T-helper 2 cell treated with Interferon-gamma antibody and Interleukin-4, amounts not matched to agents 100 ng/mL and 5 ng/mL, for 36 hours (primary cell): ENCODE results near the gene TMEM178B. TPM values are rescaled to one million over a fixed set of nuclear protein-coding genes. Genes with fewer than 3 reads are reported as not detected.
"Not testable (repeated sequence)": the region's sequence is repeated elsewhere in the genome, so short reads cannot be mapped to it uniquely, and the experiment has no call there.

Experiments used
- intact Hi-C: fragments of 100-400 bp; cut with micrococcal nuclease; formaldehyde crosslinking; loops from one replicate; pipeline ENCODE4 v1.15.1; 2023
- total RNA-seq: library from RNA; stranded (reverse); gene quantifications from 2 replicates; pipeline ENCODE4 v1.2.3, GENCODE V29; 2022

The TMEM178B gene
- 0.43 and 0.80 TPM in 2 replicates for total RNA-seq

DNA sequence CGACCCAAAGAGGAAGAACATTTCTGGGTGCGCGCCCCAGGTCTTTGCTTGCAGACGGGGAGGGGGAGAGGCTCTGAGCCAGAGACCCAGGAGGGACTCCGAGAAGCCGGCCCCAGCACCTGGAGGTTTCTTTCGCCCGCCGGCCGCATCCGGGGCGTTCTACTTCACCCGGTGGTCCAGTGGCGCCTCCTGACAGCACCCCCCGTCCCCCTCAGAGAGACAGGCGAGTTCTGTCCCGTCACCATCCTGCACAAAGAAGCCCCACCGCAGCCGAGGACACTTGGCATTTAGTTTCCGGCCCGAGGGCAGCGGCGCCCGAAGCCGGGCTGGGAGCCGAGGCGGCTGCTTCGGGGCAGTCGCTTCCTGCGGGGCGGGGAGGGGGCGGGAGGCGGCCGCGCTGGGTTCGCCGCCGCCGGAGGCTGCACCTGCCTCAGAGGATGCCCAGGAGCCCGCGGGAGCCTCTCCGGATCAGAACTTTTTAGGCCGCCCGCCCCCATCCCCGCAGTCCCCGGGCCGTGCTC, at the start of gene TMEM178B:
TMEM178B (plus strand) TSS at position 424 of the 521 bp plus-strand sequence.
- intact Hi-C loops, result loop anchor here (2.0 to 5.0 kb wide), 3 partner anchors 61 to 459 kb away; no protein-coding TSS in a partner anchor

GRCh38 chr7:141024668-141025067, 49.2 kb upstream of the TMEM178B start:
- intact Hi-C loops, result no loop called here

DNA sequence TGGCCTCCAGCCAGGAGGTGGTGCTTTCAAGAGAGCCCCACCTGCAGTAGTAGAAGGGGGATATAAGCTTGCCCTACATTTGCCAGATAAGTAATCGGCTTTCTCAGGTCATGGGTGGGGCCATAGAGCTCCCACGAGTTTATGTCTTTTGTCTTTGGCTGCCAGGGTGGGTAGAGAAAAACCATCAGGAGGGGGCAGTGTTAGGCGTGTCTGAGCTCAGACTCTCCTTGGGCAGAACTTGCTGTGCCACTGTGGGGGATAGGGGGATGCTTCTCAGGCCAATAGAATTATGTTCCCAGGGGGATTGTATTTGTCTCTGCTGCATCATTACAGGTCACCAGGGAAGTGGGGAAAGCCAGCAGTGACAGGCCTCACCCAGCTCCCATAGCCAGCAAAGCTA, 46.8 kb upstream of the TMEM178B start:
- intact Hi-C loops, result no loop called here

DNA sequence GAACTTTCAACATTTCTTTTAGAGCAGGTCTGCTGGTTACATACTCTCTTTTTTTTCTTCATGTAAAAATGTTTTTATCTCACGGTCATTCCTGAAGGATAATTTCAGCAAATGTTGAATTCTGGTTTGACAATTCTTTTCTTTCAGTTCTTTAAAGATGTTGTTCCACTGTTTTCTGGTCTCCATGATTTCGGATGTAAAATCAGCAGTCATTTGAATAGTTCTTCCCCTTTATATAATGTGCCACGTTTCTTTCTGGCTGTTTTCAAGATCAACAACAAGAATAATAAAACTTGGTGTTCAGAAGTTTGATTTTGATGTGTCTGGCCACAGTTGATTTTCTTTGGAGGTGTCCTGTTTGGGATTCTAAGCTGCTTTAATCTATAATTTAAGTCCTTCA, 45.1 kb upstream of the TMEM178B start:
- intact Hi-C loops, result no loop called here

GRCh38 chr7:141032539-141033323, 41.1 kb upstream of the TMEM178B start:
- intact Hi-C loops, result not testable (repeated sequence)

DNA sequence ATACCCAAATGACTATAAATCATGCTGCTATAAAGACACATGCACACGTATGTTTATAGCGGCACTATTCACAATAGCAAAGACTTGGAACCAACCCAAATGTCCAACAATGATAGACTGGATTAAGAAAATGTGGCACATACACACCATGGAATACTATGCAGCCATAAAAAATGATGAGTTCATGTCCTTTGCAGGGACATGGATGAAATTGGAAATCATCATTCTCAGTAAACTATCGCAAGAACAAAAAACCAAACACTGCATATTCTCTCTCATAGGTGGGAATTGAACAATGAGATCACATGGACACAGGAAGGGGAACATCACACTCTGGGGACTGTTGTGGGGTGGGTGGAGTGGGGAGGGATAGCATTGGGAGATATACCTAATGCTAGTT, 35.8 kb upstream of the TMEM178B start:
- intact Hi-C loops, result not testable (repeated sequence)

DNA sequence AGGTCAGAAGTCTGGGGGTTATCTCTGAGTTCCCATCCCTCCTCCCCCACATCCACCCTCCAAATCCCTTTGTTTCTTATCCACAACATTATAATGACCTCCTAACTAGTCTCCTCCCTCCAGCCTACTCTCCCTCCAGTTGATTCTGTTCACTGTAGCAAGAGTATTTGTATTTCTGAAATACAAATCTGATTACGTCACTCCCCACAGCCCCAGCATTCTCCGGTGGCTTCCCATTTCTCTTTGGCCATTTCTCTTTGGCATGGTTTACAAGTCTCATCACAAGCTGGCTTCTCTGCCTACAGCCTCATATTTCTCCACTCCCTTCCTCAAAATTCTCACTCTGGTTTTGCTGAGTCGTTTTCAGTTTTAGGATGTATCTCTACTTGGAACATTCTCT, 34.5 kb upstream of the TMEM178B start:
- intact Hi-C loops, result no loop called here

DNA sequence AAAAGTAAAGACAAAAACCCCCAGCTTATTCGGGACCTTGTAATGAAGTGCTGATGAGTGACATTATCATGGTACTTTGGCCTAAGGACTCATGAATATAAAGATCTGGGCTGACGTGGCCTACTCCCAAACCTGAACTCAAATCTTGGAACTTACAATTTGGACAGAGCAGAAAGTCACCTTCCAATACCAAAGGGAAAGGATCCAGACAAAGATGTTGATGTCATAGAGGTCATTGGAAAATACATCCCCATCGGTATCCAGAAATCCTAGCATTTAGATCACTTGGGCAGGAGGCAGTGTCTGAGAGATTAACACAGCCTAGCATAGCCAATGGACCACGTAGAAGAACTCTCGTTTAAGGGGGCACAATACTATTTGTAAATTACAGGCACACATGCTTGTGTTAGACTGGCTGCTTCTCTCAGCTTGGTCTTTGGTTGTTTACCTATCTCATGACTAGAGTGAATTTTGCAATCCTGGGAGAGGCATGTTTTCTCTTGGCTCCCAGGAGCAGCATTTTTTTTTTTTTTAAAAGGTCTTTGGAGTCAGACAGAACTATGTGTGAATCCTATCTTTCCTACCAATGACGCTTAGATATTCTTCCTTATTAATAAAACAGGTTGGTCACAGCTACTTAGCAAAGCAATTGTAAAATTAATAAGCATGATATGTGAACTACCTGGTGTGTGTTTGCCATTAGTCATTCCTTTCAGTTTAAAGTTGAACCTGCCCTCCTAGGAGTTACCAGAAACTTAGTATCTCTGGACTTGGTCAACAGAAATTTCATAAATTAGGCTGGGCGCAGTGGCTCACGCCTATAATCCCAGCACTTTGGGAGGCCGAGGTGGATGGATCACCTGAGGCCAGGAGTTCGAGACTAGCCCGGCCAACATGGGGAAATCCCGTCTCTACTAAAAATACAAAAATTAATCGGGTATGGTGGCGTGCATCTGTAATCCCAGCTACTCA, 31.4 kb upstream of the TMEM178B start:
- intact Hi-C loops, result no loop called here

DNA sequence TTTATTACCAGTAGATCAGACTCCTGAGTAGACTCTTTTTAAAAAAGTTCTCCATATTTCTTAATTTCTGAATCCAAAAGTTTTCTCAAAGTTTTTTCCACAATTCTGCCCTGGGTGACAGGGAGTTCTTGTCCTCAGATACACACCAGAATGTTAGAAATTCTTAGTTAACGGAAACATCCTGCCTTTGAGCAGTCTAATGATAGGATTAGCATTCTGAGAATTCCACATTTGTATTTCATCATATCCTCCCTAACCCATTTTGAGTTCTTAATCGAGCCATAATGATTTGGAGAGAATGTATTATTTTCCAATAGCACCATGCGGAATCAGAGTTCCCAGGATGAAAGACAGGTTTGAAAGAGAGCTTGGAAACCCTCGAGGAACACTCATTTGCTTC, 30.2 kb upstream of the TMEM178B start:
- intact Hi-C loops, result no loop called here

DNA sequence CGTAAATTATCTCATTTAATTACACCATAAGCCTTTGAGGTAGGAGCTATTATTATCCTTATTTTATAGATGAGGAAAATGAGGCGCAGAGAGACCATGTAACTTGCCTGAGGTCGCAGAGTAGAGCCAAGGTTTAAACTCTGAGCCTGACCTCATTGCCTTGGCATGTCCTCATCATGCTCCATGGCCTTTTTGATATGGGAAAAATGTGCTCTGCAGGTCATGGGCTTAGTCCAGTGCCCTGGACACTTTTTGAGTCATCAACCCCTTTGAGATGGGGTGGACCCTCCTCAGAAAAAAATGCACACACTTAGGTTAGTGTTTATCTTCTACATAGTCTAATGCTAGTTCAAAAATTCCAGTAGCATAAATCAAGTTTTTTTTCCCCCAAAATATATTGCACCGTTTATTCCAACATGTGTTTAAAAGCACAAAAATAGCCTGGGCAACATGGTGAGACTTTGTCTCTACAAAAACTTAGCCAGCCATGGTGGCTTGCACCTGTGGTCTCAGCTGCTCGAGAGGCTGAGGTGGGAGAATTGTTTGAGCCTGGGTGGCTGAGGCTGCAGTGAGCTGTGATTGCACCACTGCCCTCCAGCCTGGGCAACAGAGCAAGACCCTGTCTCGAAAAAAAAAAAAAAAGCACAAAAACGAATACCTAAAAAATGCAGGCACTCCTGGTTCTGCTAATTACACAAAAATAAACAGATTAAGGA, 28.6 kb upstream of the TMEM178B start:
- intact Hi-C loops, result no loop called here

DNA sequence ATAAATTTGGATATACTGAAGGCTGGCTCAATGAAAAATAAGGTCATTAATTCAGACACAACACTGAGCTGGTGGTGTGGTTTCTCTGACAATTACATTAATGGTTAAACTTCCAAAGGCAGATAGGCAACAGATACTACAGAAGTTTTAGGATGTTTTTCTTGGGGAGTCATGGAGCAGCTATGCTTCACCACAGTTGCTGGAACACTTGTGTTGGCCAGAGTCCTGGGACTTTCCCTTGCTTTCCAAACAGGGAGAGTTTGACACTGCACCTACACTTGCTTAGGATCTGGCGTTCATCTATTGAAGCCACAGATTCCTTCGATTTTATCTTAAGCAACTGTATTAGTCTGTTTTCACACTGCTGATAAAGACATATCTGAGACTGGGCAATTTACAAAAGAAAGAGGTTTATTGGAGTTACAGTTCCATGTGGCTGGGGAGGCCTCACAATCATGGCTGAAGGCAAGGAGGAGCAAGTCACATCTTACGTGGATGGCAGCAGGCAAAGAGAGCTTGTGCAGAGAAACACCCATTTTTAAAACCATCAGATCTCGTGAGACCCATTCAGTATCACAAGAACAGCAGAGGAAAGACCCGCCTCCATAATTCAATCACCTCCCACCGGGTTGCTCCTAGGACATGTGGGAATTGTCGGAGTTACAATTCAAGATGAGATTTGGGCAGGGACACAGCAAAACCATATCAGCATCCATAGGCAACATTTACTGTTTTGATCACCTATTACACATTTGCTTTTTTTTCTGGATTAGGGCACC, 27.8 kb upstream of the TMEM178B start:
- intact Hi-C loops, result no loop called here

- intact Hi-C loops, result no loop called here
Observed at GRCh38 chr7:141053626-141054025, 20.2 kb upstream of the TMEM178B start.

DNA sequence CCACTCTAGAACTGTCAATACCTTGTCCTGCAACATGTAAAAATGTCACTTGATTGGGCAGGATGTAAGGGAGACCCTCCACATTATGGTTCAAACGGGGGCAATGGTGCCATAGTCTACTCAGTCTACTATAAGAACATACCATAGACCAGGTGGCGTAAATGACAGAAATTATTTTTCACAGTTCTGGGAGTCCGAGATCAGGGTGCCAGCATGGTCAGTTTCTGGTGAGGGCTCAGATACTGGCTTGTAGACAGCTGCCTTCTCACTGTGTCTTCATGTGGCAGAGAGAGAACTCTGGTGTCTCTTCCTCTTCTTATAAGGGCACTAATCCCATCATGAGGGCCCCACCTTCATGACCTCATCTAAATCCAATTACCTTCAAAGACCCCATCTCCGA, 18.7 kb upstream of the TMEM178B start:
- intact Hi-C loops, result no loop called here

GRCh38 chr7:141057788-141058187, 16.1 kb upstream of the TMEM178B start:
- intact Hi-C loops, result no loop called here

- intact Hi-C loops, result not testable (repeated sequence)
Observed at GRCh38 chr7:141067856-141068255, 6.0 kb upstream of the TMEM178B start.

DNA sequence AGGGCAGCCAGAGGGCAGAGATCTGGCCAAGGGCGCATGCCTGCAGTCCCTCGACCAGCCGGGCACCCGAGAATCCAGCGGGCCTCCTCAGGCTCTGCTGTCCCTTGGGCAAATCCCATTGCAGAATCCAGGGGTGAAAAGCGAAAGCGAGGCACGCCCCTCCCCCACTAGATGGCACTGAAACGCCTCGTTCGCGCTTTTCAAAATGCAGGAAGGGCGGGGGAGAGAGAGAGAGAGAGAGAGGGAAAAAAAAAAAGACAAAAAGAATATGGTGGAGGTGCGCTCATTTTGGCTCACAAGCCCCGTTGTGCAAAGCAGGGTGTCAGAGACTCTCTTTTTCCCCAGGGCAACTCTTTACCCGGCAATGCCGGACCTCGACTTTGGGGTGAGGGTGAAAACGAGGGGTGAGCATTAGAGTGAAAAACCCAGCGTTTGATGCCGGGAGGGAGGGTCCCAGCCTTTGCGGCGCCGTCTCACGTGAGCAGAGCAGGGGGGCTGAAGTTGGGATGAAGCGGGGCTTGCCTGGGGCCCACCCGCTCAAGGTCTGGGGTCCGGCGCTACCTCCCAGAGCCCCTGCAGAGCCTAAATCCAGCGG, 2.5 kb upstream of the TMEM178B start:
- intact Hi-C loops, result loop anchor here (5.0 kb wide), 2 partner anchors 144 to 461 kb away; no protein-coding TSS in a partner anchor

DNA sequence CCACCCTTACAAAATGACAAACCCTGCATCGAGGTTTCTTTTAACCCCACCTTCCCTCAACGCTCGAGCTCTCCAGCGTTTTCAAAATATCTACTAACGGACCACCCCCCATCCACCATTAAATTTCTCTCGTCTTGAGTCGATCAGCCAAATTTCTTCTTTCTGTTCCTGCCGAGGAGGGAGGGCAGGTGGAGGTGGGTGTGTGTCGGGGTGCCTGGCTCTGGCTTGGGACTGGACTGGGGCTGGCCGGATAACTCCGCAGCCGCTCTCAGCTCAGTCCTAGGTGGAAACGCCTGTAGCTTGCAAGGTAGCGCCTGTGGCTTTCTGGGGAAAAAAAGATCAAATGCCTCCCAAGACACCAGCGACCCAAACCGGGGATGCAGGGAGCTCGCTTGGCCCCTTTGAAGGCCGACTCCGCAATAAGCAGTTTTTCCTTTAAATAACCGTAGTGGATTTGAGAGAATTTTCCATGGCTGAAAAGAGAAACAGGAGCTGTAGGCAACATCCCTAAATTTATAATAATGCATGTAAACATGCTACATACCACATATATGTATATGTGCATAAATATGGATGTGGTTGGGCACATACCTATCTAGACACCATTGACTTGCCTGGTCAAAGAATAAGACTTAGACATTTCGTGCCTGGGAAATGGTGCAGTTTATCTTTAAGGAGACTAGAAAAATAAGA, 1.9 kb upstream of the TMEM178B start:
- intact Hi-C loops, result loop anchor here (2.0 to 5.0 kb wide), 3 partner anchors 59 to 460 kb away; no protein-coding TSS in a partner anchor

DNA sequence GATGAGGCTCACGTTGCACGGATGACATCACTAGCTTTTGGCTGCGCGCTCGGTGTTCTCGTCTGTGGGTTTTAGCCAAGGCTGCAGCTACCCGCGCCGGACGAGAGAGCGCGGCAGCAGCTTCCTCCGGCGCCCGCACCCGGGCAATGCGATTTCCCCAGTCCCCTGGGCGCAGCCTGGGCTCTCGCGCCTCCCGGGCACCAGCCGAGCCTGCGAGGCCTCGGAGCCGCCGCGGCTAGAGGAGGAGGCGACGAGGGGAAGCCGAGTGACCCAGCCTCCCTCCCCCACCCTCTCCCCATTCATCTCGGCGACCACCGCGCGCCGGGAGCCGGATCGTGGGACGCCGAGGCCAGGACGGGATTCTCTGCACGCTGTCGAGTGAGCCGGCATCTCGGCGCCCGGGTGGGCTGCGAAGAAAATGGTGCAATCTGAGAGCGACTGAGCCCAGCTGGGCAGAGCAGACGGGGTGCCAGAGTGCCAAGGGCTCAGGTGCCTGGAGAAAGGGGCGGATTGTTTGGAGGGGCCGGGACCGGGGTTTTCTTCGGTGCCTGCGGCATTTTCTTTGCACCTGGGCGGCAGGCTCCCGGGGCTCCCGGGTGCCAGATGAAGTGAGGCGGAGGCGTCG, 1.2 kb upstream of the TMEM178B start:
- intact Hi-C loops, result loop anchor here (2.0 to 5.0 kb wide), 3 partner anchors 60 to 460 kb away; no protein-coding TSS in a partner anchor
